Naive thymus-derived CD4-positive, alpha-beta T cell (primary cell): ENCODE results near the gene ADGRL1. TPM values are rescaled to one million over a fixed set of nuclear protein-coding genes. Genes with fewer than 3 reads are reported as not detected.

Source experiments
- ATAC-seq: fragments of 150-1000 bp; cut with Tn5 transposase; 2 replicates; pipeline ENCODE4 v1.10.0; 2021; ENCODE audit warnings: mild to moderate bottlenecking, moderate library complexity
- CTCF ChIA-PET: fragments of 350-600 bp; sonication (Branson Sonifier 250); formaldehyde crosslinking; loops from one replicate; lab custom pipeline; 2021; ENCODE audit warnings: antibody characterized with exemption; lab: Charles Lee
- POLR2A ChIA-PET: fragments of 350-600 bp; sonication (Branson Sonifier 250); formaldehyde crosslinking; loops from one replicate; lab custom pipeline; 2021; ENCODE audit warnings: antibody characterized with exemption, inconsistent platforms; lab: Charles Lee
- DNase-seq, 9 donors: peaks; one replicate each; pipeline versions ENCODE4 v3.0.0 to v3.0.0-alpha.2; 2020 to 2022; ENCODE audit warnings: mixed read lengths in 1 of 9
- H3K27ac ChIP-seq: one replicate; pipeline ENCODE4 v1.7.0; 2013; ENCODE audit warnings: mild to moderate bottlenecking, low read depth, low read length, moderate library complexity
- H3K27me3 ChIP-seq, 2 donors: one replicate each; pipeline ENCODE4 v1.7.0; 2013; ENCODE audit warnings: low read length in 2 of 2, mild to moderate bottlenecking in 2 of 2, moderate library complexity in 2 of 2; ENCODE audit not compliant: control insufficient read depth in 2 of 2, insufficient read depth in 2 of 2
- H3K36me3 ChIP-seq, 3 experiments: 1 replicate in 2 of 3; 2 replicates in 1 of 3; pipeline ENCODE4 v1.7.0; 2013; ENCODE audit warnings: low read length in 3 of 3, mild to moderate bottlenecking in 3 of 3, moderate library complexity in 1 of 3; ENCODE audit not compliant: insufficient read depth in 3 of 3, control insufficient read depth in 2 of 3
- H3K4me1 ChIP-seq, 2 donors: one replicate each; pipeline ENCODE4 v1.7.0; 2013; ENCODE audit warnings: low read length in 2 of 2, mild to moderate bottlenecking in 2 of 2, moderate library complexity in 1 of 2; ENCODE audit not compliant: control insufficient read depth in 2 of 2, insufficient read depth in 2 of 2
- H3K4me3 ChIP-seq: 2 replicates; pipeline ENCODE4 v1.7.0; 2013; ENCODE audit warnings: mild to moderate bottlenecking, low read length
- H3K9me3 ChIP-seq, 3 experiments: 1 replicate in 2 of 3; 2 replicates in 1 of 3; pipeline ENCODE4 v1.7.0; 2013; ENCODE audit warnings: low read length in 3 of 3; ENCODE audit not compliant: control insufficient read depth in 2 of 3
- H3K27ac Mint-ChIP-seq, 9 donors: one replicate each; pipeline ENCODE4 v1.8.0; 2020 to 2022; ENCODE audit warnings: mixed read lengths in 9 of 9, mild to moderate bottlenecking in 8 of 9, moderate library complexity in 5 of 9, inconsistent platforms in 2 of 9
- H3K27me3 Mint-ChIP-seq, 5 donors: one replicate each; pipeline ENCODE4 v1.8.0; 2021 to 2022; ENCODE audit warnings: mixed read lengths in 5 of 5, mild to moderate bottlenecking in 1 of 5
- H3K36me3 Mint-ChIP-seq, 5 donors: one replicate each; pipeline ENCODE4 v1.8.0; 2020 to 2022; ENCODE audit warnings: mixed read lengths in 5 of 5, mild to moderate bottlenecking in 3 of 5, inconsistent platforms in 1 of 5
- H3K4me1 Mint-ChIP-seq, 7 donors: one replicate each; pipeline ENCODE4 v1.8.0; 2020 to 2022; ENCODE audit warnings: mixed read lengths in 7 of 7, mild to moderate bottlenecking in 3 of 7, inconsistent platforms in 1 of 7
- H3K4me3 Mint-ChIP-seq, 10 donors: one replicate each; pipeline ENCODE4 v1.8.0; 2020 to 2022; ENCODE audit warnings: mild to moderate bottlenecking in 10 of 10, mixed read lengths in 10 of 10, moderate library complexity in 6 of 10, inconsistent platforms in 2 of 10
- H3K9me3 Mint-ChIP-seq, 11 donors: one replicate each; pipeline ENCODE4 v1.8.0; 2020 to 2022; ENCODE audit warnings: mixed read lengths in 11 of 11, mild to moderate bottlenecking in 4 of 11, inconsistent platforms in 1 of 11, moderate library complexity in 1 of 11
- intact Hi-C, 2 donors: fragments of 100-400 bp; cut with micrococcal nuclease; formaldehyde crosslinking; loops; one replicate each; pipeline ENCODE4 v1.15.1; 2023
- polyA plus RNA-seq, 2 donors: library from polyadenylated mRNA; unstranded; fragments of 300-500 nt; fragmentation: Illumina TruSeq; gene quantifications; one replicate each; pipeline ENCODE4 v1.2.3, GENCODE V29; 2021
- total RNA-seq, 6 experiments: library from RNA in 5 of 6; stranded (reverse) in 5 of 6; gene quantifications; 1 replicate in 5 of 6; 2 replicates in 1 of 6; pipeline ENCODE4 v1.2.3 and lab custom pipeline; 2021 to 2026

The ADGRL1 gene
- total and polyA plus RNA-seq, 7 experiments from 2014 or later: 0.72 to 39.4 (median 31.1) TPM

GRCh38 chr19:14102756-14103155 is 103.2 kb downstream of the ADGRL1 start:
- H3K9me3 ChIP-seq: no peaks in the 10 kb centered on the region
- Mint-ChIP-seq H3K4me3 (no peak overlapping the region), H3K36me3 (peaks cover 0 to 16% (median 3%) of the 10 kb centered on the region in 5 donors), H3K27ac (no peak overlapping the region), H3K9me3 (no peaks in the 10 kb centered on the region), H3K4me1 (no peaks in the 10 kb centered on the region), H3K27me3 (no peaks in the 10 kb centered on the region)
- no peaks in the 10 kb centered on the region for H3K27me3 ChIP-seq
- CTCF ChIA-PET: no interaction called here
- no peak overlapping the region for H3K4me3 ChIP-seq
- POLR2A ChIA-PET: interaction anchor here (0.8 kb wide), 1 partner anchor 11 kb away, joined by 3 read pairs; no protein-coding TSS in a partner anchor
- H3K36me3 ChIP-seq: peaks cover 0 to 59% (median 13%) of the 10 kb centered on the region in 3 experiments
- intact Hi-C loops: no loop called here
- no peak overlapping the region for H3K27ac ChIP-seq
- ATAC-seq: no peak
- no peak for DNase-seq
- H3K4me1 ChIP-seq: no peaks in the 10 kb centered on the region

- intact Hi-C loops: no loop called here
- no peak overlapping the region for H3K4me3 Mint-ChIP-seq
- H3K9me3 Mint-ChIP-seq: no peaks in the 10 kb centered on the region
- Histone ChIP-seq H3K27me3 (no peaks in the 10 kb centered on the region), H3K4me1 (no peaks in the 10 kb centered on the region), H3K9me3 (no peaks in the 10 kb centered on the region), H3K27ac (no peak overlapping the region), H3K36me3 (peaks cover 0 to 59% (median 13%) of the 10 kb centered on the region in 3 experiments), H3K4me3 (no peak overlapping the region)
- no peaks in the 10 kb centered on the region for H3K4me1 Mint-ChIP-seq
- DNase-seq (no peak), ATAC-seq (no peak)
- no peaks in the 10 kb centered on the region for H3K27me3 Mint-ChIP-seq
- no peak overlapping the region for H3K27ac Mint-ChIP-seq
- H3K36me3 Mint-ChIP-seq: peaks cover 0 to 15% (median 3%) of the 10 kb centered on the region in 5 donors
- CTCF ChIA-PET: no interaction called here
- POLR2A ChIA-PET: interaction anchor here (0.6 to 0.8 kb wide), 2 partner anchors 10 to 264 kb away, joined by 3 read pairs; no protein-coding TSS in a partner anchor
Observed at GRCh38 chr19:14102102-14102696, 103.8 kb downstream of the ADGRL1 start.

- DNase-seq: no peak
- Histone ChIP-seq H3K27ac (no peak overlapping the region), H3K27me3 (no peaks in the 10 kb centered on the region), H3K36me3 (peaks cover 0 to 60% (median 13%) of the 10 kb centered on the region in 3 experiments), H3K4me3 (no peak overlapping the region), H3K9me3 (no peaks in the 10 kb centered on the region), H3K4me1 (no peaks in the 10 kb centered on the region)
- Mint-ChIP-seq H3K27ac (peak overlapping the region in 1 of 9 donors; percentile 66), H3K4me3 (no peak overlapping the region), H3K4me1 (no peaks in the 10 kb centered on the region), H3K36me3 (peaks cover 0 to 21% (median 6%) of the 10 kb centered on the region in 5 donors), H3K27me3 (no peaks in the 10 kb centered on the region), H3K9me3 (no peaks in the 10 kb centered on the region)
- ATAC-seq: no peak
- ChIA-PET POLR2A (no interaction called here), CTCF (no interaction called here)
- intact Hi-C loops: no loop called here
Observed at GRCh38 chr19:14101003-14101545, 104.9 kb downstream of the ADGRL1 start.

Other genes with a start within 250 kb of the ADGRL1 start
- 10 to 100 TPM; 15.7 to 23.5 (median 20.5) TPM for gene RFX1, start 199.8 kb downstream of the ADGRL1 start, total RNA-seq
- 1 to 10 TPM; 1.0 TPM for gene RFX1, start 199.8 kb downstream of the ADGRL1 start, polyA plus RNA-seq
- not detected for gene RLN3, start 178.0 kb downstream of the ADGRL1 start, total RNA-seq
- not detected for gene RLN3, start 178.0 kb downstream of the ADGRL1 start, polyA plus RNA-seq
- gene IL27RA, start 174.4 kb downstream of the ADGRL1 start, total RNA-seq: 100 to 1,000 TPM in 1 of 5 experiments, 10 to 100 TPM in 4; 32.1 to 118 (median 83.2) TPM
- 100 to 1,000 TPM in 1 of 2 donors, 10 to 100 TPM in 1; 76.4 to 120 TPM for gene IL27RA, start 174.4 kb downstream of the ADGRL1 start, polyA plus RNA-seq
- gene PALM3, start 144.1 kb downstream of the ADGRL1 start, total RNA-seq: under 1 TPM in 1 of 5 experiments, not detected in 4; 0.22 TPM
- gene PALM3, start 144.1 kb downstream of the ADGRL1 start, polyA plus RNA-seq: not detected
- gene MISP3, start 133.4 kb downstream of the ADGRL1 start, total RNA-seq: 1 to 10 TPM in 2 of 5 experiments, under 1 TPM in 3; 0.58 to 1.9 (median 0.91) TPM
- under 1 TPM; 0.18 to 0.19 TPM for gene MISP3, start 133.4 kb downstream of the ADGRL1 start, polyA plus RNA-seq
- under 1 TPM in 3 of 5 experiments, not detected in 2; 0.34 to 0.78 (median 0.60) TPM for gene C19orf67, start 120.4 kb downstream of the ADGRL1 start, total RNA-seq
- not detected for gene C19orf67, start 120.4 kb downstream of the ADGRL1 start, polyA plus RNA-seq
- gene SAMD1, start 115.4 kb downstream of the ADGRL1 start, total RNA-seq: 10 to 100 TPM; 32.6 to 87.3 (median 62.5) TPM
- gene SAMD1, start 115.4 kb downstream of the ADGRL1 start, polyA plus RNA-seq: 1 to 10 TPM; 3.0 to 4.0 TPM
- 100 to 1,000 TPM in 1 of 5 experiments, 10 to 100 TPM in 4; 41.3 to 101 (median 63.1) TPM for gene PRKACA, start 88.4 kb downstream of the ADGRL1 start, total RNA-seq
- gene PRKACA, start 88.4 kb downstream of the ADGRL1 start, polyA plus RNA-seq: 1 to 10 TPM; 1.9 to 2.2 TPM
- 10 to 100 TPM in 1 of 5 experiments, 1 to 10 TPM in 3, under 1 TPM in 1; 0.98 to 79.0 (median 2.1) TPM for gene ASF1B, start 69.6 kb downstream of the ADGRL1 start, total RNA-seq
- 1 to 10 TPM; 2.4 to 4.5 TPM for gene ASF1B, start 69.6 kb downstream of the ADGRL1 start, polyA plus RNA-seq
- gene ADGRE5, start 175.3 kb upstream of the ADGRL1 start, total RNA-seq: 1,000 to 10,000 TPM in 1 of 5 experiments, 100 to 1,000 TPM in 4; 128 to 1,529 (median 215) TPM
- 100 to 1,000 TPM; 122 to 214 TPM for gene ADGRE5, start 175.3 kb upstream of the ADGRL1 start, polyA plus RNA-seq
- gene DDX39A, start 213.2 kb upstream of the ADGRL1 start, total RNA-seq: 100 to 1,000 TPM; 135 to 288 (median 215) TPM
- 100 to 1,000 TPM in 1 of 2 donors, 10 to 100 TPM in 1; 98.6 to 134 TPM for gene DDX39A, start 213.2 kb upstream of the ADGRL1 start, polyA plus RNA-seq
- 100 to 1,000 TPM; 194 to 211 (median 206) TPM for gene PKN1, start 227.1 kb upstream of the ADGRL1 start, total RNA-seq
- 10 to 100 TPM; 47.2 to 88.2 TPM for gene PKN1, start 227.1 kb upstream of the ADGRL1 start, polyA plus RNA-seq